Mesenchymal stem cell (in vitro differentiated cells and primary cell): ENCODE results near the gene ARMC8.

ENCODE experiments used
- DNase-seq: peaks from one replicate; pipeline ENCODE4 v3.0.0-alpha.2; 2013
- H2AFZ ChIP-seq: one replicate; pipeline ENCODE4 v1.6.1; 2013; ENCODE audit warnings: low read depth, mild to moderate bottlenecking, control low read depth, inconsistent platforms, low read length, moderate library complexity
- H2AK5ac ChIP-seq: 2 replicates; pipeline ENCODE4 v1.6.1; 2013; ENCODE audit warnings: low read length, moderate library complexity, mild to moderate bottlenecking, inconsistent platforms; ENCODE audit not compliant: severe bottlenecking
- H2BK120ac ChIP-seq: one replicate; pipeline ENCODE4 v1.6.1; 2013; ENCODE audit warnings: low read depth, mild to moderate bottlenecking, inconsistent platforms, low read length, moderate library complexity
- H2BK12ac ChIP-seq, 2 experiments: one replicate each; pipeline ENCODE4 v1.6.1; 2013; ENCODE audit warnings: inconsistent platforms in 2 of 2, low read length in 2 of 2, mild to moderate bottlenecking in 2 of 2, moderate library complexity in 2 of 2, control low read depth in 1 of 2
- H2BK15ac ChIP-seq: one replicate; pipeline ENCODE4 v1.6.1; 2013; ENCODE audit warnings: mild to moderate bottlenecking, low read depth, inconsistent platforms; ENCODE audit not compliant: poor library complexity, severe bottlenecking
- H2BK5ac ChIP-seq: 2 replicates; pipeline ENCODE4 v1.6.1; 2013; ENCODE audit warnings: low read depth, mild to moderate bottlenecking, low read length, control low read depth, inconsistent platforms; ENCODE audit not compliant: poor library complexity, severe bottlenecking
- H3K14ac ChIP-seq, 2 experiments: one replicate each; pipeline ENCODE4 v1.6.1; 2013; ENCODE audit warnings: inconsistent platforms in 2 of 2, low read length in 2 of 2, control low read depth in 1 of 2, mild to moderate bottlenecking in 1 of 2, moderate library complexity in 1 of 2
- H3K18ac ChIP-seq, 2 experiments: one replicate each; pipeline ENCODE4 v1.6.1; 2013; ENCODE audit warnings: inconsistent platforms in 2 of 2, low read length in 2 of 2, control low read depth in 1 of 2, low read depth in 1 of 2, mild to moderate bottlenecking in 1 of 2
- H3K23ac ChIP-seq, 2 experiments: one replicate each; pipeline ENCODE4 v1.6.1; 2013; ENCODE audit warnings: inconsistent platforms in 2 of 2, low read length in 2 of 2, mild to moderate bottlenecking in 2 of 2, moderate library complexity in 2 of 2, control low read depth in 1 of 2
- H3K27ac ChIP-seq: 2 replicates; pipeline ENCODE4 v1.5.1; 2013; ENCODE audit warnings: mild to moderate bottlenecking, moderate library complexity, low read length, control low read depth, inconsistent platforms; ENCODE audit not compliant: poor library complexity, severe bottlenecking
- H3K27me3 ChIP-seq, 2 experiments: 2 replicates each; pipeline versions ENCODE4 v1.6.1 to v1.7.0; 2013; ENCODE audit warnings: low read length in 2 of 2, mild to moderate bottlenecking in 2 of 2, moderate library complexity in 2 of 2, control low read depth in 1 of 2, inconsistent platforms in 1 of 2; ENCODE audit not compliant: control insufficient read depth in 1 of 2, insufficient read depth in 1 of 2
- H3K36me3 ChIP-seq, 2 experiments: 2 replicates each; pipeline versions ENCODE4 v1.6.1 to v1.7.0; 2013; ENCODE audit warnings: low read length in 2 of 2, control low read depth in 1 of 2, inconsistent platforms in 1 of 2, low read depth in 1 of 2, mild to moderate bottlenecking in 1 of 2; ENCODE audit not compliant: insufficient read depth in 2 of 2, control insufficient read depth in 1 of 2
- H3K4ac ChIP-seq, 2 experiments: one replicate each; pipeline ENCODE4 v1.6.1; 2013; ENCODE audit warnings: inconsistent platforms in 2 of 2, low read length in 2 of 2, mild to moderate bottlenecking in 2 of 2, moderate library complexity in 2 of 2, control low read depth in 1 of 2, low read depth in 1 of 2
- H3K4me1 ChIP-seq: 2 replicates; pipeline ENCODE4 v1.6.1; 2013; ENCODE audit warnings: low read depth, low read length, control low read depth; ENCODE audit not compliant: control insufficient read depth, insufficient read depth
- H3K4me2 ChIP-seq: 2 replicates; pipeline ENCODE4 v1.6.1; 2013; ENCODE audit warnings: low read length, mild to moderate bottlenecking, inconsistent platforms; ENCODE audit not compliant: poor library complexity, severe bottlenecking
- H3K4me3 ChIP-seq, 2 experiments: 2 replicates each; pipeline versions ENCODE4 v1.5.1 to v1.7.0; 2013; ENCODE audit warnings: low read length in 2 of 2, mild to moderate bottlenecking in 2 of 2, control low read depth in 1 of 2, low read depth in 1 of 2; ENCODE audit not compliant: insufficient read depth in 1 of 2
- H3K79me1 ChIP-seq: replicated peaks from 2 replicates; pipeline ENCODE4 v1.6.1; 2013; ENCODE audit warnings: mild to moderate bottlenecking, control low read depth, low read length, inconsistent platforms; ENCODE audit not compliant: poor library complexity, severe bottlenecking
- H3K9ac ChIP-seq: 2 replicates; pipeline ENCODE4 v1.7.0; 2013; ENCODE audit warnings: mild to moderate bottlenecking, low read length, moderate library complexity
- H3K9me3 ChIP-seq: 2 replicates; pipeline ENCODE4 v1.7.0; 2013; ENCODE audit warnings: mild to moderate bottlenecking, low read length; ENCODE audit not compliant: control insufficient read depth
- H4K8ac ChIP-seq: one replicate; pipeline ENCODE4 v1.6.1; 2013; ENCODE audit warnings: inconsistent platforms, mild to moderate bottlenecking, low read length, moderate library complexity
- H4K91ac ChIP-seq: one replicate; pipeline ENCODE4 v1.6.1; 2013; ENCODE audit warnings: mild to moderate bottlenecking, low read length, inconsistent platforms
- WGBS: methylation state at CpG from one replicate; pipeline ENCODE4 v1.1.7; 2013; ENCODE audit warnings: mixed read lengths; 5-methylcytosine and 5-hydroxymethylcytosine counted together

The ARMC8 gene

DNA sequence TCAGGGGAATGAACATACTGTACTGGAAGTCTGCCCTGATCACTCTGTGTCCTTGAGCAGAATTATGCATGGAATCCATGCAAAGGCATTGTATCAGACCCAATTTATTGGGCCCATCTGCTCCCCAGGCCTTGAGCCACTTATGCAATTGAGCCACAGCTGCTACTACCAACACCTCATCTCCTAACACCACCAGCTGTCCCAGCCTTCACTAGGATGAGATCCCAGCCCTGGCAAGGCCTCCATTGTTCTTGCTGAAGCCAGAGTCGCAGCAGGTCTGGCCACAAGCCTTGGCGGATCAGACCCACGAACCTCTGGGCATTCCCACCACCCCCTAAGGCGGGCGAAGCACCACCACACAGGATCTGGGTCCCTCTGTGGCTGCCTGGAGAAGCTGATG lies 151.7 kb downstream of the ARMC8 start:
- Histone ChIP-seq H2BK5ac (no peak overlapping the region), H2BK120ac (no peak overlapping the region), H3K4me3 (no peak overlapping the region), H3K36me3 (no peaks in the 10 kb centered on the region), H3K18ac (no peak overlapping the region), H3K9ac (no peak overlapping the region), H3K4me1 (no peaks in the 10 kb centered on the region), H2AK5ac (no peak overlapping the region), H3K4ac (no peak overlapping the region), H3K9me3 (no peaks in the 10 kb centered on the region), H4K8ac (no peak overlapping the region), H3K27me3 (peaks cover 10 to 16% of the 10 kb centered on the region in 2 experiments), H4K91ac (no peak overlapping the region), H3K27ac (no peak overlapping the region), H2BK15ac (no peak overlapping the region), H3K23ac (no peak overlapping the region), H3K79me1 (no peaks in the 10 kb centered on the region), H2AFZ (no peak overlapping the region), H2BK12ac (no peak overlapping the region), H3K4me2 (no peak overlapping the region), H3K14ac (no peak overlapping the region)
- no peak for DNase-seq
- 100% methylated on average over 1 of the region's 5 CpGs for WGBS

DNA sequence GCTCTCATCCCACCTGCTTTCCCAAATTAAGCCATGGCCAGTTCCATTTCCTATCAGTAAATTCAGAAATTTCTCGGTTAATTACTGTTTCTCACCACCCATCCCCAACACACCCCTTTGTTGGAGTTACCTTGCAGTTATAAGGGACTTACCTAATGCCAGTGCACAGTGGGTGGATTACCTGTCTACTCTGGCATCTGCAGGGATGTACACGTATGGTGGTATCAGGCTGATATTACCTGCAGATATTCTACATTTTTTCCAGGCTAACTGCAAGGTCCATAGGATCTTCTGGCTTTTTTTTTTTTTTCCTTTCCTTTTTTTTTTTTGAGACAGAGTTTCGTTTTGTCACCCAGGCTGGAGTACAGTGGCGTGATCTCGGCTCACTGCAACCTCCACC lies 153.4 kb downstream of the ARMC8 start:
- Histone ChIP-seq H3K9me3 (no peaks in the 10 kb centered on the region), H3K27ac (no peak overlapping the region), H2AFZ (no peak overlapping the region), H3K23ac (no peak overlapping the region), H4K91ac (no peak overlapping the region), H3K14ac (no peak overlapping the region), H3K36me3 (no peaks in the 10 kb centered on the region), H2AK5ac (no peak overlapping the region), H2BK12ac (no peak overlapping the region), H3K4me1 (no peaks in the 10 kb centered on the region), H3K79me1 (no peaks in the 10 kb centered on the region), H3K18ac (no peak overlapping the region), H3K4me3 (no peak overlapping the region), H2BK15ac (no peak overlapping the region), H3K4ac (no peak overlapping the region), H3K9ac (no peak overlapping the region), H4K8ac (no peak overlapping the region), H3K27me3 (peaks cover 0 to 3% of the 10 kb centered on the region in 2 experiments), H3K4me2 (no peak overlapping the region), H2BK5ac (no peak overlapping the region), H2BK120ac (no peak overlapping the region)
- 92% methylated on average over 1 of the region's 5 CpGs for whole genome bisulfite sequencing
- DNase-seq: no peak

DNA sequence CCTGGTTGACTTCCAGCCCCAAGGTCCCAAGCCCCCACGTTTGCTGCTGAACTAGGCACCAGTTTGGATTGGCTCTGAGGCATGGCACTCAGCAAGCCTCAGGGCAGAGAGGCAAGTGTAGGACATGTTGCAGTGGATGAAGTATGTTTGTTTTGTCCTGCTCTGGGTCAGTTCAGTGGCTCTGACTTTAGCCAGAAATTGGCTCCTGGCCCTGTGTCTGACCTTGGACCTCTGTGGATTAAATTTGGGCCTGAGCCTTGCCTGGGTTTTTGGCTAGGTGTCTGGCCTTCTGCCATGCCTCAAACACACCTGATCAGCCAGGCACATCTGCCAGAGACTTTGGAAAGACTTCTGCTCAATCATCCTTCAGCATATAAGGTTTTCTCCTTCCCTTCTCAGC lies 157.7 kb downstream of the ARMC8 start:
- Histone ChIP-seq H3K23ac (no peak overlapping the region), H3K4me1 (peaks cover 5% of the 10 kb centered on the region), H2BK5ac (no peak overlapping the region), H3K9ac (no peak overlapping the region), H3K36me3 (no peaks in the 10 kb centered on the region), H3K27me3 (peaks cover 0 to 3% of the 10 kb centered on the region in 2 experiments), H3K79me1 (no peaks in the 10 kb centered on the region), H3K18ac (no peak overlapping the region), H2BK15ac (no peak overlapping the region), H3K14ac (no peak overlapping the region), H3K9me3 (no peaks in the 10 kb centered on the region), H3K4ac (no peak overlapping the region), H2BK12ac (no peak overlapping the region), H3K27ac (no peak overlapping the region), H3K4me2 (no peak overlapping the region), H2BK120ac (no peak overlapping the region), H4K8ac (no peak overlapping the region), H2AK5ac (no peak overlapping the region), H2AFZ (no peak overlapping the region), H3K4me3 (no peak overlapping the region), H4K91ac (no peak overlapping the region)
- 86% methylated on average over 1 of the region's 1 CpG for WGBS
- DNase-seq: no peak
